ENCODE results near the gene NXPH3.
"Not testable (repeated sequence)": the region's sequence is repeated elsewhere in the genome, so short reads cannot be mapped to it uniquely, and the experiment has no call there.

Gene NXPH3

GRCh38 chr17:49554694-49555494 lies 20.8 kb upstream of the NXPH3 start:
- no peak for DNase-seq (ENCODE audit: low read depth)

GRCh38 chr17:49555495-49556222 lies 20.0 kb upstream of the NXPH3 start:
- no peak for DNase-seq (ENCODE audit: low read depth)

GRCh38 chr17:49556223-49556943 lies 19.3 kb upstream of the NXPH3 start:
- peak; percentile 71 for DNase-seq (ENCODE audit: low read depth)

- peak; percentile 63 for DNase-seq (ENCODE audit: low read depth)
Observed at GRCh38 chr17:49557312-49558024, 18.2 kb upstream of the NXPH3 start.

GRCh38 chr17:49564638-49565037 lies 11.0 kb upstream of the NXPH3 start:
- DNase-seq (ENCODE audit: low read depth) = peak; percentile 26

GRCh38 chr17:49565948-49566491 lies 9.7 kb upstream of the NXPH3 start:
- DNase-seq (ENCODE audit: low read depth) = no peak

GRCh38 chr17:49566668-49567071 lies 9.0 kb upstream of the NXPH3 start:
- no peak for DNase-seq (ENCODE audit: low read depth)

GRCh38 chr17:49567104-49567521 lies 8.6 kb upstream of the NXPH3 start:
- no peak for DNase-seq (ENCODE audit: low read depth)

GRCh38 chr17:49567871-49568694 lies 7.6 kb upstream of the NXPH3 start:
- peak; percentile 84 for DNase-seq (ENCODE audit: low read depth)

- not testable (repeated sequence) for DNase-seq (ENCODE audit: low read depth)
Observed at GRCh38 chr17:49568695-49569047, 7.0 kb upstream of the NXPH3 start.

GRCh38 chr17:49570540-49571242 lies 5.0 kb upstream of the NXPH3 start:
- DNase-seq (ENCODE audit: low read depth) = no peak

- DNase-seq (ENCODE audit: low read depth) = no peak
Observed at GRCh38 chr17:49571283-49571682, 4.4 kb upstream of the NXPH3 start.

- DNase-seq (ENCODE audit: low read depth) = no peak
Observed at GRCh38 chr17:49571764-49572163, 3.9 kb upstream of the NXPH3 start.

- no peak for DNase-seq (ENCODE audit: low read depth)
Observed at GRCh38 chr17:49572226-49572625, 3.4 kb upstream of the NXPH3 start.

GRCh38 chr17:49572806-49573420 lies 2.8 kb upstream of the NXPH3 start:
- no peak for DNase-seq (ENCODE audit: low read depth)

- DNase-seq (ENCODE audit: low read depth) = peak; percentile 35
Observed at GRCh38 chr17:49573510-49574322, 2.0 kb upstream of the NXPH3 start.

GRCh38 chr17:49574323-49574781 lies 1.3 kb upstream of the NXPH3 start:
- DNase-seq (ENCODE audit: low read depth) = no peak

GRCh38 chr17:49574945-49575678 lies 559 bp upstream of the NXPH3 start:
- DNase-seq (ENCODE audit: low read depth) = no peak

Data from EH (cell line).